Karpas-422 (cell line): Measurements from ENCODE around the gene PROX1. TPM values are rescaled to one million over a fixed set of nuclear protein-coding genes. Genes with fewer than 3 reads are reported as not detected.

Experiments
- DNase-seq: peaks from one replicate; pipeline ENCODE4 v3.0.0-alpha.2; 2015
- H2AFZ ChIP-seq: fragments of 200-600 bp; sonication (generic); 2 replicates; pipeline ENCODE4 v1.6.1; 2014; ENCODE audit warnings: antibody characterized with exemption, low read length, mixed read lengths
- H3K27ac ChIP-seq: fragments of 200-600 bp; sonication (generic); 2 replicates; pipeline ENCODE4 v1.5.1; 2014; ENCODE audit warnings: mild to moderate bottlenecking, low read length, moderate library complexity
- H3K27me3 ChIP-seq: fragments of 200-600 bp; sonication (generic); 2 replicates; pipeline ENCODE4 v1.6.1; 2014; ENCODE audit warnings: low read length, mixed read lengths
- H3K36me3 ChIP-seq: fragments of 200-600 bp; sonication (generic); 2 replicates; pipeline ENCODE4 v1.6.1; 2014; ENCODE audit warnings: low read length, mixed read lengths; ENCODE audit not compliant: insufficient read depth
- H3K4me1 ChIP-seq: fragments of 200-600 bp; sonication (generic); 2 replicates; pipeline ENCODE4 v1.6.1; 2014; ENCODE audit warnings: mild to moderate bottlenecking, low read length, mixed read lengths
- H3K4me2 ChIP-seq: fragments of 200-600 bp; sonication (generic); 2 replicates; pipeline ENCODE4 v1.6.1; 2014; ENCODE audit warnings: low read length, low read depth, mild to moderate bottlenecking; ENCODE audit not compliant: poor library complexity, severe bottlenecking
- H3K4me3 ChIP-seq: fragments of 200-600 bp; sonication (generic); 2 replicates; pipeline ENCODE4 v1.5.1; 2014; ENCODE audit warnings: mild to moderate bottlenecking, antibody characterized with exemption, low read length, mixed read lengths
- H3K79me2 ChIP-seq: fragments of 200-600 bp; sonication (generic); 2 replicates; pipeline ENCODE4 v1.6.1; 2014; ENCODE audit warnings: mild to moderate bottlenecking, low read length, mixed read lengths
- H3K9ac ChIP-seq: fragments of 200-600 bp; sonication (generic); 2 replicates; pipeline ENCODE4 v1.6.0; 2014; ENCODE audit warnings: low read length
- H3K9me2 ChIP-seq: fragments of 200-600 bp; sonication (generic), shearing (Covaris generic); replicated peaks from 2 replicates; pipeline ENCODE4 v1.6.0; 2014; ENCODE audit warnings: mild to moderate bottlenecking, low read length, moderate library complexity; ENCODE audit not compliant: insufficient read depth
- H3K9me3 ChIP-seq: fragments of 300-700, 200-600 bp; sonication (generic); 2 replicates; pipeline ENCODE4 v1.6.1; 2014; ENCODE audit warnings: low read length, mixed read lengths
- H4K20me1 ChIP-seq: fragments of 200-600 bp; sonication (generic); 2 replicates; pipeline ENCODE4 v1.6.1; 2014; ENCODE audit warnings: mild to moderate bottlenecking, antibody characterized with exemption, low read length, low read depth; ENCODE audit not compliant: insufficient read depth
- total RNA-seq: library from RNA; depleted of rRNA; stranded (reverse); fragments of >200 nt; shearing (Covaris generic); gene quantifications from 2 replicates; pipeline ENCODE4 v1.2.3, GENCODE V29; 2014; ENCODE audit warnings: low replicate concordance

PROX1 gene
- total RNA-seq, 1 experiment from 2014 or later: 0.41 TPM

- no peak overlapping the region for H3K4me3 ChIP-seq
- no peaks in the 10 kb centered on the region for H3K36me3 ChIP-seq
- no peak for DNase-seq
- no peak overlapping the region for H2AFZ ChIP-seq
- H3K4me1 ChIP-seq: no peaks in the 10 kb centered on the region
- no peak overlapping the region for H3K27ac ChIP-seq
- no peak overlapping the region for H3K9ac ChIP-seq
- no peaks in the 10 kb centered on the region for H3K27me3 ChIP-seq
- H3K79me2 ChIP-seq: no peaks in the 10 kb centered on the region
- H3K9me3 ChIP-seq: no peaks in the 10 kb centered on the region
- H4K20me1 ChIP-seq: no peaks in the 10 kb centered on the region
- H3K9me2 ChIP-seq: no peaks in the 10 kb centered on the region
- no peak overlapping the region for H3K4me2 ChIP-seq
Observed at GRCh38 chr1:213973129-213973528, 14.6 kb upstream of the PROX1 start.

- Histone ChIP-seq H3K79me2 (no peaks in the 10 kb centered on the region), H4K20me1 (no peaks in the 10 kb centered on the region), H3K27ac (no peak overlapping the region), H2AFZ (no peak overlapping the region), H3K9ac (no peak overlapping the region), H3K9me3 (no peaks in the 10 kb centered on the region), H3K36me3 (no peaks in the 10 kb centered on the region), H3K4me3 (no peak overlapping the region), H3K4me1 (no peaks in the 10 kb centered on the region), H3K4me2 (no peak overlapping the region), H3K27me3 (no peaks in the 10 kb centered on the region), H3K9me2 (no peaks in the 10 kb centered on the region)
- no peak for DNase-seq
Observed at GRCh38 chr1:213976665-213977485, 10.9 kb upstream of the PROX1 start.

DNA sequence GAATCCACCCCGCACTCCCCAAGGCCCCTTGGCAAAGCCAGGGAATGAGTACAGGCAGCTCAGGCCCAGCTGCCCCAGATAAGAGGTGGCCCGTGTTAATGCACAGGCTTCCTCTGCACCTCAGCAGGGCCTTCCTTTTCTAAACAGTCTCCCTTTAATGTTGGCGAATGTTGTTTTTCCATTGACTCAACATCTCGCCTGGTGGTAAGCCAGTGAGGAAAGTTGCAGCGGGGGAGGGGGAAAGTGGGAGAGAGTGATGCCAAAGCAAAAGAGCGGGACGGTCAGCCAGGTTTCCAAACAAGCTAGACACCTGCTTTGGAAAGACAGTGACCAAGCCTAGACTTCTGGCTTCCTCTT lies 10.3 kb upstream of the PROX1 start:
- H3K4me3 ChIP-seq: no peak overlapping the region
- no peak for DNase-seq
- no peak overlapping the region for H3K4me2 ChIP-seq
- H3K27me3 ChIP-seq: no peaks in the 10 kb centered on the region
- H3K9me3 ChIP-seq: no peaks in the 10 kb centered on the region
- H2AFZ ChIP-seq: no peak overlapping the region
- no peaks in the 10 kb centered on the region for H3K4me1 ChIP-seq
- H3K36me3 ChIP-seq: no peaks in the 10 kb centered on the region
- no peaks in the 10 kb centered on the region for H3K9me2 ChIP-seq
- H3K27ac ChIP-seq: no peak overlapping the region
- H3K79me2 ChIP-seq: no peaks in the 10 kb centered on the region
- no peak overlapping the region for H3K9ac ChIP-seq
- H4K20me1 ChIP-seq: no peaks in the 10 kb centered on the region

DNA sequence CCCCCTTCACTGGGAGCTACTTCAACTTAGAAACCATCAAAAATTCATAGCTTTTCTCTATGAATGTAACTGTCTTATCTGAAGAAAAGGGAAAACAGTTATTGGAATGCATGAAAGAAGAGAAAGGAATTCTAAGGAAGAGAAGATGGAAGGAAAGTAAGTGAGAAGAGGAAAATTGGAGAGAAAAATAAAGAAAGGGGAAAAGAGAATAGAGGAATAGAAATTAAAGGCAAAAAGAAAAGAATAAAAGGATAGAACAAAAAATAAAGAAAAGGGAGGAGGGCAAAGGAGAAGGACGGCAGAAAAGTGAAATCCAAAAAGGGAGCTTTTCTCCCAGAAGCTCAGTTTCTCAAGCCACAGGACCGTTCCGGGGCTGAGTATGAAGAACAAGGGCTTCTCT lies 9.9 kb upstream of the PROX1 start:
- no peaks in the 10 kb centered on the region for H3K9me3 ChIP-seq
- H3K36me3 ChIP-seq: no peaks in the 10 kb centered on the region

GRCh38 chr1:213979751-213980586 lies 7.8 kb upstream of the PROX1 start:
- H3K27me3 ChIP-seq: no peaks in the 10 kb centered on the region
- no peaks in the 10 kb centered on the region for H3K4me1 ChIP-seq
- no peaks in the 10 kb centered on the region for H3K9me2 ChIP-seq
- H3K4me3 ChIP-seq: no peak overlapping the region
- no peak overlapping the region for H2AFZ ChIP-seq
- H3K4me2 ChIP-seq: no peak overlapping the region
- H3K9ac ChIP-seq: no peak overlapping the region
- no peak for DNase-seq
- no peaks in the 10 kb centered on the region for H3K36me3 ChIP-seq
- no peaks in the 10 kb centered on the region for H3K79me2 ChIP-seq
- no peak overlapping the region for H3K27ac ChIP-seq
- H4K20me1 ChIP-seq: no peaks in the 10 kb centered on the region
- no peaks in the 10 kb centered on the region for H3K9me3 ChIP-seq

More for the DNA sequence above, 9.9 kb upstream of the PROX1 start:
- Histone ChIP-seq H3K9me2 (no peaks in the 10 kb centered on the region), H2AFZ (no peak overlapping the region), H3K27me3 (no peaks in the 10 kb centered on the region), H3K4me3 (no peak overlapping the region), H3K9ac (no peak overlapping the region), H3K79me2 (no peaks in the 10 kb centered on the region), H3K27ac (no peak overlapping the region), H3K4me2 (no peak overlapping the region), H4K20me1 (no peaks in the 10 kb centered on the region), H3K4me1 (no peaks in the 10 kb centered on the region)
- no peak for DNase-seq

DNA sequence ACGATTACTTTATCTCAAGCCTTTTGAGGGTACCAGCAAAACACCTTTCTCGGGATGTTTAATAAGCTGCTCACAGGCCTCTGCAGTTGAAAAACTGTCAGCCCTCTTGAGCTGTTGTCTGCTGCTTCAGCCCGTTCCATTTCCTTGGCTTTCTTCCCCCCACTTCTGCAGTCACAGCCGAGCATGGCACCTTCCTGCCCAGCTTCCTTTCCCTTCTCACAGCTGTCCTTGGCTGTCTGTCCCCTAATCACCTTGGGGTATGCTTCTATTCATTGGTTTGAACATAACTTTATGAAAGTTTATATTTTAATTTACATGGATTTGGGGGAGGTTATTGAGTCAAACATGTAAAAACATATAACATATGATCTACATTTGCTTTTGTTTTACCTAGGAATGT lies 6.9 kb upstream of the PROX1 start:
- Histone ChIP-seq H3K9ac (no peak overlapping the region), H3K4me3 (no peak overlapping the region), H3K36me3 (no peaks in the 10 kb centered on the region), H3K79me2 (no peaks in the 10 kb centered on the region), H3K9me3 (no peaks in the 10 kb centered on the region), H3K4me1 (no peaks in the 10 kb centered on the region), H3K9me2 (no peaks in the 10 kb centered on the region), H4K20me1 (no peaks in the 10 kb centered on the region), H3K4me2 (no peak overlapping the region), H3K27me3 (no peaks in the 10 kb centered on the region), H2AFZ (no peak overlapping the region), H3K27ac (no peak overlapping the region)
- DNase-seq: no peak

DNA sequence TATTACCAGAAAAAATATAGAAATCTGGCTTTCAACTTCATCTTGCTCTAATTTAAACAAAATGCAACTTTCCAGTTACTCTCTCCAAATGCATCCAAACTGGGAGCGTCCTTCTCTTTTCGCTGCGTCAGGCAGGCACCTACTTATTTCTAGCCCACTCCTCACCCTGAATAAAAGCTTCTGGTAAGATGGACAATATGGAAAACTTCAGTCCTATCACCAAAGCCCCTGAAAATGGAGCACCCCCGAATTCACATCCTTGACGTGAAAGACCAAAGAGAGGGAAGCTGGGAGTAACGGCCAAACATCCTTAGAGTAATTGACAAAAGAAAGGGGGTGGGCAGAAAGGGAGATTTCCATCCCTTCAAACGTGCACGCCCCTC lies 5.5 kb upstream of the PROX1 start:
- H4K20me1 ChIP-seq: no peaks in the 10 kb centered on the region
- no peak overlapping the region for H3K9ac ChIP-seq
- H3K4me3 ChIP-seq: no peak overlapping the region
- no peaks in the 10 kb centered on the region for H3K36me3 ChIP-seq
- H3K79me2 ChIP-seq: no peaks in the 10 kb centered on the region
- H3K4me1 ChIP-seq: peaks cover 8% of the 10 kb centered on the region
- H2AFZ ChIP-seq: no peak overlapping the region
- no peaks in the 10 kb centered on the region for H3K27me3 ChIP-seq
- DNase-seq: no peak
- H3K27ac ChIP-seq: no peak overlapping the region
- no peaks in the 10 kb centered on the region for H3K9me3 ChIP-seq
- no peaks in the 10 kb centered on the region for H3K9me2 ChIP-seq
- no peak overlapping the region for H3K4me2 ChIP-seq

- no peak overlapping the region for H3K27ac ChIP-seq
- no peak overlapping the region for H3K4me3 ChIP-seq
- H3K79me2 ChIP-seq: no peaks in the 10 kb centered on the region
- H3K36me3 ChIP-seq: no peaks in the 10 kb centered on the region
- DNase-seq: no peak
- no peak overlapping the region for H2AFZ ChIP-seq
- H4K20me1 ChIP-seq: no peaks in the 10 kb centered on the region
- H3K4me1 ChIP-seq: peaks cover 8% of the 10 kb centered on the region
- no peaks in the 10 kb centered on the region for H3K9me3 ChIP-seq
- H3K9me2 ChIP-seq: no peaks in the 10 kb centered on the region
- no peaks in the 10 kb centered on the region for H3K27me3 ChIP-seq
- H3K9ac ChIP-seq: no peak overlapping the region
- H3K4me2 ChIP-seq: no peak overlapping the region
Observed at GRCh38 chr1:213982672-213983492, 4.9 kb upstream of the PROX1 start.
